H1 (cell line): Measurements from ENCODE around the gene CX3CR1. TPM values are rescaled to one million over a fixed set of nuclear protein-coding genes. Genes with fewer than 3 reads are reported as not detected.

Source experiments
- CTCF ChIA-PET: fragments of 300-600 bp; sonication (Branson Sonifier 250); formaldehyde crosslinking; loops from one replicate; lab custom pipeline; 2021; ENCODE audit not compliant: partially characterized antibody; lab: Charles Lee
- POLR2A ChIA-PET: fragments of 300-600 bp; sonication (Branson Sonifier 250); formaldehyde crosslinking; loops from one replicate; lab custom pipeline; 2021; ENCODE audit warnings: inconsistent platforms; ENCODE audit not compliant: partially characterized antibody; lab: Charles Lee
- DNase-seq, 2 experiments: peaks; one replicate each; pipeline versions ENCODE4 v3.0.0 to v3.0.0-alpha.2; 2010 to 2022; ENCODE audit warnings: low spot score in 2 of 2, low read depth in 1 of 2, mixed read lengths in 1 of 2
- FAIRE-seq: peaks from 2 replicates; lab custom pipeline; 2011; peaks lifted over from hg19 to GRCh38; lab: Jason Lieb, UNC
- H2AFZ ChIP-seq: 2 replicates; pipeline ENCODE4 v1.8.1; 2012; ENCODE audit warnings: low read length, inconsistent platforms
- H2AK5ac ChIP-seq: 2 replicates; pipeline ENCODE4 v1.6.1; 2013; ENCODE audit warnings: low read depth, low read length
- H2BK120ac ChIP-seq: replicated peaks from 2 replicates; pipeline ENCODE3; 2013; ENCODE audit warnings: low read depth, low read length, inconsistent platforms
- H2BK12ac ChIP-seq: 2 replicates; pipeline ENCODE4 v1.6.1; 2013; ENCODE audit warnings: low read depth, low read length
- H2BK15ac ChIP-seq: 2 replicates; pipeline ENCODE4 v1.6.1; 2013; ENCODE audit warnings: low read length
- H2BK20ac ChIP-seq: 2 replicates; pipeline ENCODE4 v1.6.1; 2013; ENCODE audit warnings: low read length
- H2BK5ac ChIP-seq: 2 replicates; pipeline ENCODE4 v1.6.1; 2013; ENCODE audit warnings: low read depth, low read length
- H3K14ac ChIP-seq: 2 replicates; pipeline ENCODE4 v1.6.1; 2013; ENCODE audit warnings: inconsistent platforms; ENCODE audit not compliant: insufficient read length
- H3K18ac ChIP-seq: 2 replicates; pipeline ENCODE4 v1.6.1; 2013; ENCODE audit warnings: low read length; ENCODE audit errors: extremely low read depth
- H3K23ac ChIP-seq: 2 replicates; pipeline ENCODE4 v1.6.1; 2013; ENCODE audit warnings: inconsistent platforms; ENCODE audit not compliant: insufficient read length
- H3K23me2 ChIP-seq: 2 replicates; pipeline ENCODE4 v1.6.1; 2013; ENCODE audit warnings: low read depth, low read length
- H3K27ac ChIP-seq: 2 replicates; pipeline ENCODE4 v1.6.1; 2011; ENCODE audit warnings: low read depth, low read length, inconsistent platforms
- H3K27me3 ChIP-seq, 4 experiments: replicated peaks in 1 of 4; 1 replicate in 1 of 4; 2 replicates in 3 of 4; pipeline versions ENCODE4 v1.6.1 to v1.8.1; 2011 to 2013; ENCODE audit warnings: low read length in 3 of 4, mild to moderate bottlenecking in 3 of 4, inconsistent platforms in 2 of 4, mixed read lengths in 2 of 4, moderate library complexity in 1 of 4; ENCODE audit not compliant: control insufficient read depth in 3 of 4, insufficient read depth in 3 of 4; ENCODE audit errors: extremely low read depth in 1 of 4
- H3K36me3 ChIP-seq, 4 experiments: 2 replicates each; pipeline versions ENCODE4 v1.6.1 to v1.8.1; 2011 to 2013; ENCODE audit warnings: mild to moderate bottlenecking in 4 of 4, low read length in 3 of 4, moderate library complexity in 2 of 4, control low read depth in 1 of 4, inconsistent platforms in 1 of 4; ENCODE audit not compliant: insufficient read depth in 4 of 4, control insufficient read depth in 2 of 4
- H3K4ac ChIP-seq: replicated peaks from 2 replicates; pipeline ENCODE3; 2013; ENCODE audit warnings: low read length, low read depth, mixed read lengths, inconsistent platforms; ENCODE audit not compliant: insufficient read length
- H3K4me1 ChIP-seq, 4 experiments: replicated peaks in 1 of 4; 1 replicate in 1 of 4; 2 replicates in 3 of 4; pipeline versions ENCODE4 v1.6.1 to v1.8.1; 2011 to 2013; ENCODE audit warnings: low read length in 3 of 4, inconsistent platforms in 2 of 4, mixed read lengths in 1 of 4; ENCODE audit not compliant: insufficient read depth in 4 of 4, control insufficient read depth in 3 of 4
- H3K4me2 ChIP-seq, 2 experiments: 2 replicates each; pipeline versions ENCODE4 v1.6.1 to v1.8.1; 2011 to 2013; ENCODE audit warnings: low read depth in 2 of 2, low read length in 2 of 2, control low read depth in 1 of 2, inconsistent platforms in 1 of 2, mild to moderate bottlenecking in 1 of 2; ENCODE audit not compliant: insufficient read depth in 1 of 2
- H3K4me3 ChIP-seq, 4 experiments: fragments of 200-600, 300-600 bp in 1 of 4; sonication (generic), shearing (Covaris generic), sonication (Bioruptor Twin) in 1 of 4; 2 replicates each; pipeline versions ENCODE4 v1.5.1 to v1.8.1; 2011 to 2016; ENCODE audit warnings: low read length in 4 of 4, low read depth in 3 of 4, control low read depth in 2 of 4, inconsistent platforms in 2 of 4, mild to moderate bottlenecking in 2 of 4, mixed read lengths in 1 of 4, moderate library complexity in 1 of 4; ENCODE audit not compliant: insufficient read depth in 2 of 4; ENCODE audit errors: extremely low read depth in 1 of 4
- H3K56ac ChIP-seq: replicated peaks from 2 replicates; pipeline ENCODE3; 2013; ENCODE audit warnings: low read depth, mild to moderate bottlenecking, mixed read lengths, low read length, inconsistent platforms; ENCODE audit not compliant: insufficient read length
- H3K79me1 ChIP-seq: 2 replicates; pipeline ENCODE4 v1.6.1; 2013; ENCODE audit warnings: low read depth, low read length, control low read depth
- H3K79me2 ChIP-seq, 2 experiments: 2 replicates each; pipeline versions ENCODE4 v1.6.1 to v1.8.1; 2012 to 2013; ENCODE audit warnings: low read length in 2 of 2, mild to moderate bottlenecking in 2 of 2, inconsistent platforms in 1 of 2; ENCODE audit not compliant: insufficient read depth in 2 of 2, control insufficient read depth in 1 of 2
- H3K9ac ChIP-seq, 4 experiments: replicated peaks in 1 of 4; 1 replicate in 1 of 4; 2 replicates in 3 of 4; pipeline versions ENCODE4 v1.6.1 to v1.8.1; 2011 to 2013; ENCODE audit warnings: low read depth in 3 of 4, low read length in 3 of 4, control low read depth in 2 of 4, mild to moderate bottlenecking in 2 of 4, moderate library complexity in 2 of 4, inconsistent platforms in 1 of 4; ENCODE audit errors: extremely low read depth in 1 of 4
- H3K9me3 ChIP-seq, 2 experiments: 2 replicates each; pipeline versions ENCODE4 v1.6.1 to v1.8.1; 2012 to 2013; ENCODE audit warnings: mild to moderate bottlenecking in 2 of 2, moderate library complexity in 2 of 2, control low read depth in 1 of 2, inconsistent platforms in 1 of 2, low read depth in 1 of 2, low read length in 1 of 2, mixed read lengths in 1 of 2; ENCODE audit not compliant: insufficient read depth in 2 of 2
- H4K20me1 ChIP-seq, 2 experiments: replicated peaks in 1 of 2; 2 replicates each; pipeline versions ENCODE3 to v1.8.1; 2011 to 2013; ENCODE audit warnings: inconsistent platforms in 2 of 2, low read length in 2 of 2, mild to moderate bottlenecking in 1 of 2; ENCODE audit not compliant: insufficient read depth in 2 of 2, control insufficient read depth in 1 of 2
- H4K5ac ChIP-seq: 2 replicates; pipeline ENCODE4 v1.6.1; 2013; ENCODE audit warnings: low read length, low read depth, mixed read lengths, inconsistent platforms; ENCODE audit not compliant: insufficient read length
- H4K8ac ChIP-seq: 2 replicates; pipeline ENCODE4 v1.8.0; 2013; ENCODE audit warnings: mild to moderate bottlenecking, moderate library complexity, low read length, inconsistent platforms; ENCODE audit not compliant: insufficient read depth; ENCODE audit errors: extremely low read depth
- H4K91ac ChIP-seq: replicated peaks from 2 replicates; pipeline ENCODE3; 2013; ENCODE audit warnings: low read length, mixed read lengths, inconsistent platforms; ENCODE audit not compliant: insufficient read length
- CREB1 ChIP-seq: IDR thresholded peaks from 2 replicates; pipeline ENCODE4 v1.6.1; 2012; ENCODE audit warnings: inconsistent platforms
- JUND ChIP-seq: IDR thresholded peaks from 2 replicates; pipeline ENCODE4 v1.6.1; 2011; ENCODE audit warnings: mild to moderate bottlenecking, improper control_type of control experiment, low read length
- WGBS, 2 experiments: shearing (Covaris generic) in 1 of 2; methylation state at CpG; one replicate each; pipeline versions ENCODE4 v1.1.6 to v1.1.7; 2013 to 2015; ENCODE audit warnings: low lambda C conversion rate in 2 of 2, mixed read lengths in 2 of 2, inconsistent platforms in 1 of 2, low coverage in 1 of 2, missing lambda C conversion rate in 1 of 2; ENCODE audit not compliant: insufficient replicate concordance in 2 of 2, insufficient coverage in 1 of 2, insufficient read length in 1 of 2; ENCODE audit errors: extremely low coverage in 1 of 2, missing lambda C conversion rate in 1 of 2; 5-methylcytosine and 5-hydroxymethylcytosine counted together
- polyA plus RNA-seq, 7 experiments: library from polyadenylated mRNA; depleted of rRNA in 3 of 7; stranded (reverse) in 5 of 7; unstranded in 2 of 7; fragments of >200 nt in 5 of 7; fragments of 200-250 nt in 2 of 7; gene quantifications; 1 replicate in 5 of 7; 2 replicates in 1 of 7; 4 replicates in 1 of 7; pipeline versions ENCODE4 v1.2.1 to v1.2.3, GENCODE V29; 2011 to 2013; ENCODE audit warnings: missing spikeins in 2 of 7, mixed read lengths in 2 of 7
- total RNA-seq: library from RNA; stranded (reverse); fragmentation: NEBNext Ultra II Directional; extraction: Animal tissue kit (Norgen Biotek cat#: 25700); gene quantifications from 2 replicates; pipeline ENCODE4 v1.2.1, GENCODE V29; 2021
- TF ChIP-seq, protein P1 (sequence below), 3 experiments: IDR thresholded peaks; 1 replicate in 2 of 3; 2 replicates in 1 of 3; pipeline versions ENCODE4 v1.5.1 to v1.6.1; 2011; ENCODE audit warnings: low read length in 3 of 3, mild to moderate bottlenecking in 3 of 3, inconsistent platforms in 2 of 3, low read depth in 1 of 3, moderate library complexity in 1 of 3; ENCODE audit not compliant: insufficient read depth in 1 of 3; ENCODE audit errors: control extremely low read depth in 1 of 3

Gene CX3CR1
- total and polyA plus RNA-seq, 2 of the 8 experiments (the other 6 are each of a cell fraction or from before 2014, with no cell fraction given) = 0.08 TPM; not detected in 1

DNA sequence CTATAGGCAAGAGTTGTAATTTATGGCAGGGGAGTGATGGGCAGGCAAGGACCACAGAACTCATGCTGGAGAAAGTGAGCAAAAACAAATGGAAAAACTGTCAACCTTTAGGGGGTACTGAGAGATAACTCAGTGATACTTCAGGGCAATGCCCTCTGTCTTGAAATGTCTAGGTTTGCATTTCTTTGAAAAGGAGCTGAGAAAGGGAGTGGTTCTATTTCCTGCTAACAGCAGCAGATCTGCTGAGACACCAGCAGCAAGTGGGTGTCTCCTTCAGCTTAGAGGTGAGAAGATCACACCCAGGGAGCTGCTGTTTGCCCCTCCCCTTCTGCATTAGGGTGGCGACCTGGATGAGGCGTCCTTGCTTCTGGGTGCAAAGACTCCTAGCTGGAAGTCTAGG lies 45.2 kb downstream of the CX3CR1 start:
- Histone ChIP-seq H2BK5ac (no peak overlapping the region), H3K36me3 (no peaks in the 10 kb centered on the region), H3K79me1 (no peaks in the 10 kb centered on the region), H3K9me3 (no peaks in the 10 kb centered on the region), H2AFZ (no peak overlapping the region), H2BK15ac (no peak overlapping the region), H3K4me1 (no peaks in the 10 kb centered on the region), H2AK5ac (no peak overlapping the region), H3K4me2 (no peak overlapping the region), H4K8ac (no peak overlapping the region), H4K20me1 (no peaks in the 10 kb centered on the region), H3K56ac (no peak overlapping the region), H3K14ac (no peak overlapping the region), H3K79me2 (no peaks in the 10 kb centered on the region), H3K4ac (no peak overlapping the region), H3K23ac (no peak overlapping the region), H3K27me3 (no peaks in the 10 kb centered on the region), H3K18ac (no peak overlapping the region), H3K9ac (no peak overlapping the region), H3K4me3 (no peak overlapping the region), H3K27ac (no peak overlapping the region), H2BK12ac (no peak overlapping the region), H2BK120ac (no peak overlapping the region), H4K5ac (no peak overlapping the region), H3K23me2 (0 out of 2 replicates have a peak, but pooled peaks cover 1% of the 10 kb centered on the region), H4K91ac (no peak overlapping the region), H2BK20ac (no peak overlapping the region)
- TF ChIP-seq CREB1 (no peak), JUND (no peak)
- TF ChIP-seq, protein P1, sequence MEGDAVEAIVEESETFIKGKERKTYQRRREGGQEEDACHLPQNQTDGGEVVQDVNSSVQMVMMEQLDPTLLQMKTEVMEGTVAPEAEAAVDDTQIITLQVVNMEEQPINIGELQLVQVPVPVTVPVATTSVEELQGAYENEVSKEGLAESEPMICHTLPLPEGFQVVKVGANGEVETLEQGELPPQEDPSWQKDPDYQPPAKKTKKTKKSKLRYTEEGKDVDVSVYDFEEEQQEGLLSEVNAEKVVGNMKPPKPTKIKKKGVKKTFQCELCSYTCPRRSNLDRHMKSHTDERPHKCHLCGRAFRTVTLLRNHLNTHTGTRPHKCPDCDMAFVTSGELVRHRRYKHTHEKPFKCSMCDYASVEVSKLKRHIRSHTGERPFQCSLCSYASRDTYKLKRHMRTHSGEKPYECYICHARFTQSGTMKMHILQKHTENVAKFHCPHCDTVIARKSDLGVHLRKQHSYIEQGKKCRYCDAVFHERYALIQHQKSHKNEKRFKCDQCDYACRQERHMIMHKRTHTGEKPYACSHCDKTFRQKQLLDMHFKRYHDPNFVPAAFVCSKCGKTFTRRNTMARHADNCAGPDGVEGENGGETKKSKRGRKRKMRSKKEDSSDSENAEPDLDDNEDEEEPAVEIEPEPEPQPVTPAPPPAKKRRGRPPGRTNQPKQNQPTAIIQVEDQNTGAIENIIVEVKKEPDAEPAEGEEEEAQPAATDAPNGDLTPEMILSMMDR (IDR thresholded peaks at IDR 0.05; ENCODE audit: control extremely low read depth in 1 of 3, insufficient read depth in 1 of 3, low read depth in 1 of 3, low read length in 3 of 3) = no peak
- FAIRE-seq = no peak
- DNase-seq = no peak
- ChIA-PET POLR2A (no interaction called here), CTCF (interaction anchor here (0.9 to 1.7 kb wide), 6 partner anchors 9 to 109 kb away, joined by 3 to 6 read pairs (median 4); no protein-coding TSS in a partner anchor)
- WGBS, 2 experiments = 81% methylated on average over 2 of the region's 2 CpGs; no CpG with 5 or more reads in 1 of the 2 experiments
